Osteoblast (primary cell): ENCODE results near the gene RSPO4. TPM values are rescaled to one million over a fixed set of nuclear protein-coding genes. Genes with fewer than 3 reads are reported as not detected.

Experiments used
- DNase-seq: peaks from one replicate; pipeline ENCODE4 v3.0.0; 2011; ENCODE audit warnings: low spot score, mixed read lengths; ENCODE audit not compliant: insufficient read length; ENCODE audit errors: missing footprints
- H2AFZ ChIP-seq: 2 replicates; pipeline ENCODE4 v1.6.0; 2011; ENCODE audit warnings: mild to moderate bottlenecking, low read length
- H3K27ac ChIP-seq: 2 replicates; pipeline ENCODE4 v1.5.1; 2011; ENCODE audit warnings: mild to moderate bottlenecking, low read depth, low read length, moderate library complexity
- H3K27me3 ChIP-seq: 2 replicates; pipeline ENCODE4 v1.6.0; 2012; ENCODE audit warnings: mild to moderate bottlenecking, control low read depth, inconsistent platforms, low read length, moderate library complexity; ENCODE audit not compliant: insufficient read depth
- H3K36me3 ChIP-seq: 2 replicates; pipeline ENCODE4 v1.5.1; 2011; ENCODE audit warnings: mild to moderate bottlenecking, low read length, control low read depth, moderate library complexity; ENCODE audit not compliant: insufficient read depth
- H3K4me1 ChIP-seq: 2 replicates; pipeline ENCODE4 v1.5.1; 2011; ENCODE audit warnings: mild to moderate bottlenecking, low read length, control low read depth, moderate library complexity; ENCODE audit not compliant: insufficient read depth
- H3K4me2 ChIP-seq: 2 replicates; pipeline ENCODE4 v1.6.0; 2011; ENCODE audit warnings: mild to moderate bottlenecking, low read length; ENCODE audit not compliant: insufficient read depth
- H3K4me3 ChIP-seq: fragments of 200-600 bp; sonication (generic); 3 replicates; pipeline ENCODE4 v1.5.1; 2012; ENCODE audit warnings: mild to moderate bottlenecking, low read length, inconsistent platforms; ENCODE audit not compliant: insufficient read depth
- H3K79me2 ChIP-seq: 2 replicates; pipeline ENCODE4 v1.6.0; 2012; ENCODE audit warnings: mild to moderate bottlenecking, low read length, control low read depth, inconsistent platforms; ENCODE audit not compliant: insufficient read depth
- H3K9me3 ChIP-seq: 2 replicates; pipeline ENCODE4 v1.5.1; 2011; ENCODE audit warnings: low read depth, low read length, control low read depth
- H4K20me1 ChIP-seq: 2 replicates; pipeline ENCODE4 v1.6.0; 2012; ENCODE audit warnings: mild to moderate bottlenecking, low read length, control low read depth; ENCODE audit not compliant: insufficient read depth
- CTCF ChIP-seq: IDR thresholded peaks from 2 replicates; pipeline ENCODE4 v1.5.1; 2011; ENCODE audit warnings: mild to moderate bottlenecking, low read depth, low read length, moderate library complexity; ENCODE audit errors: extremely low read depth
- total RNA-seq: library from RNA; depleted of rRNA; stranded (reverse); fragments of >200 nt; gene quantifications from 2 replicates; pipeline ENCODE4 v1.2.3, GENCODE V29; 2012

RSPO4 gene
- total RNA-seq, 1 donor, result not detected

GRCh38 chr20:1020614-1021013 lies 18.5 kb upstream of the RSPO4 start:
- Histone ChIP-seq H4K20me1 (no peaks in the 10 kb centered on the region), H2AFZ (no peak overlapping the region), H3K36me3 (no peaks in the 10 kb centered on the region), H3K27ac (no peak overlapping the region), H3K27me3 (no peaks in the 10 kb centered on the region), H3K4me3 (no peak overlapping the region), H3K79me2 (no peaks in the 10 kb centered on the region), H3K9me3 (no peaks in the 10 kb centered on the region), H3K4me2 (no peak overlapping the region), H3K4me1 (no peaks in the 10 kb centered on the region)
- TF ChIP-seq CTCF, result no peak
- DNase-seq, result no peak

- H3K4me3 ChIP-seq, result no peak overlapping the region
- no peak overlapping the region for H2AFZ ChIP-seq
- H3K9me3 ChIP-seq, result no peaks in the 10 kb centered on the region
- H3K36me3 ChIP-seq, result no peaks in the 10 kb centered on the region
- H3K27ac ChIP-seq, result no peak overlapping the region
- no peak for TF ChIP-seq CTCF
- H3K4me2 ChIP-seq, result no peak overlapping the region
- no peaks in the 10 kb centered on the region for H3K27me3 ChIP-seq
- H4K20me1 ChIP-seq, result no peaks in the 10 kb centered on the region
- H3K4me1 ChIP-seq, result no peaks in the 10 kb centered on the region
- H3K79me2 ChIP-seq, result no peaks in the 10 kb centered on the region
- no peak for DNase-seq
These were observed 17.2 kb upstream of the RSPO4 start for GRCh38 chr20:1019344-1019743.

GRCh38 chr20:1017677-1018076 lies 15.6 kb upstream of the RSPO4 start:
- Histone ChIP-seq H2AFZ (no peak overlapping the region), H4K20me1 (no peaks in the 10 kb centered on the region), H3K4me1 (no peaks in the 10 kb centered on the region), H3K27me3 (no peaks in the 10 kb centered on the region), H3K4me3 (no peak overlapping the region), H3K36me3 (no peaks in the 10 kb centered on the region), H3K27ac (no peak overlapping the region), H3K79me2 (no peaks in the 10 kb centered on the region), H3K4me2 (no peak overlapping the region), H3K9me3 (no peaks in the 10 kb centered on the region)
- DNase-seq, result no peak
- no peak for TF ChIP-seq CTCF

- H2AFZ ChIP-seq, result no peak overlapping the region
- no peaks in the 10 kb centered on the region for H3K36me3 ChIP-seq
- no peak for TF ChIP-seq CTCF
- no peaks in the 10 kb centered on the region for H4K20me1 ChIP-seq
- H3K9me3 ChIP-seq, result no peaks in the 10 kb centered on the region
- H3K27ac ChIP-seq, result no peak overlapping the region
- H3K4me1 ChIP-seq, result no peaks in the 10 kb centered on the region
- H3K27me3 ChIP-seq, result no peaks in the 10 kb centered on the region
- H3K4me3 ChIP-seq, result no peak overlapping the region
- DNase-seq, result no peak
- H3K4me2 ChIP-seq, result no peak overlapping the region
- no peaks in the 10 kb centered on the region for H3K79me2 ChIP-seq
These were observed 13.1 kb upstream of the RSPO4 start for GRCh38 chr20:1015181-1015580.
